Activated CD4-positive, alpha-beta T cell treated with anti-CD3 and anti-CD28 coated beads, Interleukin-2, Interleukin-6, amounts not matched to agents 100 ng/mL and 50 ng/mL, durations not matched to agents 16 hours and 8 hours (primary cell): ENCODE measurements around the gene FCER1G.

Source experiments
- DNase-seq: peaks from one replicate; pipeline ENCODE4 v3.0.0-alpha.2; 2020

The FCER1G gene

DNA sequence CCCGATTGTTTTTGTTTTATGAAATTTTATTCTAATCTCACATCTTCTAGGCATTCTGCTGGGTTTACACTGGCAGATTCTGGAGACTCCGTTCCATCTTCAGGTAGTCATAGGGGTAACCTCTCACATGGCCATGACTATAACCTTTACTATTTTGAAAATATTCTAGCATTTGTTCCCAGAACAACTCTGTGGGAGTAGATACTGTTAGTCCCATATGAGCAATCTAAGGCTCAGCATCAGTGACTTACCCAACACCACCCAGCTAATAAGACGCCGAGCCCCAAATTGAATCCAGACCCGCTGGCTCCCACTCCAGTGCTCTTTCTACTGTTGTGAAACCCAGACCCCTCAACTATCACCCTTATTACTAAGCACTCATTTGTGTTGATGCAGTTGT is 26.1 kb upstream of the FCER1G start:
- DNase-seq: no peak

DNA sequence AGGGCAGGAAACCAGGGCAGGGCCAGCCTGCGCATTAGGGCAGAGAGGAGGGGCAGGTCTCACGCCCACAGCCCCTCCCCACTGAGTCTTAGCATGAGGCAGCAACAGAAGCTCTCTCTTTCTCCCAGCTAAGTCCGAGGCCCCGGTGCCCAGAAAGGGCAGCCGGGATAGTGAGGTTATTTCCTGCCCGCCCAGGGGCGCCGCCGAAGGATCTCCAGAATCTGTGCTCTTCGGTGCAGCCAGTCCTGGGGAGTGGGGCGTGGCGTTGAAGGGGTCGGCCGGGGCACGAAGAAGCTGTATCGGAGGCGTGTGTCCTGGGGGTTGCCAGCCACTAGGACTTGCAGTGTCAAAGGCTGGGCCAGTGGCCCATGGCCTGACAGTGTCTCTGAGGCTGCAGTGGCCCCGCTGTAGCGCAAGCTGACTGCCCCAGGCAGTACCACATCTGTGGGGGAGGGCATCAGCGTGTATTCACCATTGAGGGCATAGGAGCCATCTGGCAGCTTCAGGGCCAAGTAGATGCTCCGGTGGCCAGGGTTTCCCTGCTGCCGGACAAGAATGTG is 24.1 kb upstream of the FCER1G start:
- DNase-seq: no peak

DNA sequence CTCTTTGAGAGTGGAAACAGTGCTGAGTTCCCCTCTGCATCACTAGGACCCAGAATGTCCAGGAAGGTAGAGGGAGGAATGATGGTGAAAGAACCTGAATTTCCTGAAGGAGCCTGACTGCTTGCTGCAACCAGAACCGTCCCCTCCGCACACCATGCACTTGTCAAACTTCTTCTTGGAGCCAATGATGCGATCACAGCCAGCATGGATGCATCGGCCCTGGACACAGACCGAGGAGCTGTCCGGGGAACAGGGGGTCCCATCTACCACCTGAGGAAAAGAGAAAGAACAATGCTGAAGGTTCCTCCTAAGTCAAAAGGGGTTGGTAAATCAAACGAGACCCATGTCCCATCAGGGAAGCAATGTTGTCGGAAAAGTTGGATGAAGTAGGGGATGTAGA is 23.1 kb upstream of the FCER1G start:
- no peak for DNase-seq

DNA sequence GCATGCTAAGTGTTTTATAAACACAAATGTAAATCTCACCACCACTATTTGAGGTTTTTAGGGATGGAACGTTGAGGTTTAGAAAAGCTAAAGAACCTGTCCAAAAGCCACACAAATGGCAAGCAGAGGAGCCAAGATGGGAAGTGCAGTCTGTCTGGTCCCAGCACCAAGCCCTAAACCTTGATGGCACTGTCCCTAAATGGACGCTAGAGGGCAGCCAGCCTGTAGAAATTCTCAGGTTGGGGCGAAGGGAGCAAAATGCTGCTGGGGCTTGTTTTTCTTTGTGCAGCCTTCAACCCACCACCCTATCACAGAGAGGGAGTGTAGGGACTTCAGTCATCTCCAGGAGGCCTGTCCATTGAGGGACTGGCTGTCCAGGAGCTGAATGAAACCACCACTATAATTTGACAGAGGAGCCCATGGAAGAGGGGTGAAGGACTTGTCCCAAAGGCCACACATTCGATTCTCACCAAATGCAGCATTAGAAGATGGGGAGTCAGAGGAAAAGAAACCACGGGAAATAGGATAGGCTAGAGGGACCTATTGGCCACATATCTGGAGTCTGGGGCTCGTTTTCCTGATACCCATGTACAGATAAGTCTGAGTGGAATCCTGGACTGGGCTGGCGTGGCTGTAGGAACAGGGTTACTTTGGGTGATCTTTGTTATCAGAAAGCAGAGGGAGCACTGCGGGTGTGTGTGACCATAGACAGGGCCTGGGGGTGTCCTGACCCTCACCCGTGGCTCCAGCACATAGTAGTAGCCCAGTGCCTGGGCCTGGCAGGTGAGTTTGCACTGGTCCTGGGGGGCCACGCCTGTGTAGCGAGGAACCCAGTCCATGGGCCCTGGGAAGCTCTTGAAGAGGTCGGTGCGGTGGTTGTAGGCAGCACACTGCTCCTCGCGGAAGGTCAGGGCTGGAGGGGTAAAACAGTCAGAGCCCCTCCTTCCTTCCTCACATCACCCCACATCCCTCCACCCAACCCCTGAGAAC is 22.3 kb upstream of the FCER1G start:
- DNase-seq: peak; percentile 82

DNA sequence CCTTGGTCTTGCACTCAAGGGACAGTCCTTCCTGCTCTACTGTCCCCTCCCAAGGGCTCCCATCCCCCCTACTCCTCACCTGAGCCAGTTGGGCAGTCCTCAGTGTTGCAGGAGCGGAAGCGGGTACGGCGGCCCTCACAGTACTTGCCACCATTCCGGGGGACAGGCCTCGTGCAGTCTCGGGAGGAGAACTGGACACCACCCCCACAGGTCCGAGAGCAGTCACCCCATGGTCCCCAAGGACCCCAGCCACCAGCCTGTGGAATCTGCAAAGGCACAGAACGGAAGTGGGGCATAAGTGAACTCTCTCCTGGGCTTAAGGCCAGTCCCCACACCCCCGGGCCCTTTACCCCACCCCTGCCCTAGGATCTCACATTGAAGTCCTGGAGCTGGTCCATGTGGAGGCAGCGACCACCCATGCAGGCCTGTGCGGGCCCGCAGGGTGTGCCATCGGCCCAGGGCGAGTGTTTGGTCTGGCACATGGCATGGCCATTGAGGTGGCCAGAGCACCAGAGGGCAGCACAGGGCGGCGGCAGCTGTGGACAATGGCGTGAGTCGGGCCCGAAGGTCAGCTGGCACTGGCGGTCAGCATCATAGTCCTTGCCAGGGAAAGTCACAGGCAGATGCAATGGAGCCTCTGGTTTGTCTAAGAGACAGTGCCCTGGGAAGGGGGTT is 21.4 kb upstream of the FCER1G start:
- no peak for DNase-seq

DNA sequence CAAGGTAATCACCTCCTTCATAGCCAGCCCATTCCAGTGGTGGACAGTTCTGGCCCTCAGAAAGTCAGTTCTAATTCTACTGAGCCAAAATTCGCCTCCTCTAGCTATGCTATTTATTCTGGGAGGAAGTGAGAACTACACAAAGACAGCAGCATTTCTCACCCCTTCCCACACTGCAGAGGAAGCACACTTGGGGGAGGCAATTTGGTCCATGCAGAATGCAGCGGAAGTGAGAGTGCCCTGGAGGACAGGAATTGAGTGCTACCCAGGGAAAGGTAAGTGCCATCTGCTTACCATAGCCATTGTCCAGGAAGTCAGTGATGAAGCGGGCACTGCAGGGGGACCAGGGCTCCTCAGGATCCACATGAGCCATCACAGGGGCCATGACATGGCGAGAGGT is 19.9 kb upstream of the FCER1G start:
- DNase-seq: no peak

DNA sequence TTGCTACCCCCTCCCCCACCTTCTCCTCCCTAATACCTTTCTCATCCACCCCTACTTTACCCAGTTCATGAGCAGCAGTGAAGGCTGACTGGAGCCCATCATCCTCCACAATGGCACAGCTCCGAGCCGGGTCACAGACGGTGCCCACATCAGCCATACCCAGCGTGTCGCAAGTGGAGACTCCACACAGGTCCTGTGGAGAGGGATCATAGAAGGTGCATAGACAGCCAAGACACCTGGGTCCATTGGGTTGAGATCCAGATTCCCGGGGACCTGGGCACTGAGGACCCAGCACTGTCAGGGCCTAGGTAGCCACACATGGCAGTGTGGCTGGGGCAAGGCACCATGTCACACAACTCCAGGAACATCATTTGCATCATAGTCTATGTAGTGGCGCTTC is 19.0 kb upstream of the FCER1G start:
- no peak for DNase-seq

DNA sequence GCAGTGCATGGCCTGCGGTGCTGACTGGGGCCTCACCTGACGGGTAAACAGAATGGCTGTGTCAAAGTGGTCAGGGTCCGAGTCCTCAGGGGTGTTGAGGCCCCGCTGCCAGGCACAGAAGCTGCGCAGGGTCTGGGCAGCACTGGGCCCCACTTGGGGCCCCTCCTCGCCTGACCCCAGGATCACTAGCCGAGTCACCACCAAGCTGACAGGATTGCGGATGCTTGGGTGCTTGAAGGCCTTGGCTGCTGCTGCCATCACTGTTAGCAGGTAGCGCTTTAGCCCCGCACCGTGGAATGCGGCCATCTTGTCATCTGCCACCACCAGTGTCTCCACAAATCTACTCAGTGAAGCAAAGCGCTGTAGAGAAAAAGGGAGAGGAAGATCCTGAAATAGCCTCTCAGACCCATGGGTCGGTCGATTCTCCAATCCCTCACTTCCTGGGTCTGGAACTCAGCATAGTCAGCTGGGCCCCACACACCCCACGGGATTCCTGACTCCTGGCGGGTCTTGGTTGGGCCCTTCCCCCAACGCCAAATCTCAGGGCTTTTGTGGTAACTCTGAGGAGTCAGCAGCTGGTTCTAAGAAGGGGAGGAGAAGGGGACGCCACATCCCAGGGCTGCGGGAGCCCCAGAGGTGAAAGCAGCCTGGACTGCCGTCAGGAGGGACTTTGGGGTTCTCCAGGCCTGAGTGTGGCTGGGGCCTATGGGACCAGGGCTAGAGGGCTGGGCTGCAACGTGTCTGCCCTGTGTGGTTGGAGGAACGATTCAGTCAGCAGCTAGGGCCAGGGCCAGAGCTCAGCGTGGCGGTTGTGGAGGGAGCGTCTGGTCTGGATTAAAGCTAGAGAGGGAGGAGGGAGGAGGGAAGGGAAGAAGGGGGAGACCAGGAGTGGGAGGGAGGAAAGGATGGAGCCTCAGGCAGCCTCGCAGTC is 18.3 kb upstream of the FCER1G start:
- no peak for DNase-seq

DNA sequence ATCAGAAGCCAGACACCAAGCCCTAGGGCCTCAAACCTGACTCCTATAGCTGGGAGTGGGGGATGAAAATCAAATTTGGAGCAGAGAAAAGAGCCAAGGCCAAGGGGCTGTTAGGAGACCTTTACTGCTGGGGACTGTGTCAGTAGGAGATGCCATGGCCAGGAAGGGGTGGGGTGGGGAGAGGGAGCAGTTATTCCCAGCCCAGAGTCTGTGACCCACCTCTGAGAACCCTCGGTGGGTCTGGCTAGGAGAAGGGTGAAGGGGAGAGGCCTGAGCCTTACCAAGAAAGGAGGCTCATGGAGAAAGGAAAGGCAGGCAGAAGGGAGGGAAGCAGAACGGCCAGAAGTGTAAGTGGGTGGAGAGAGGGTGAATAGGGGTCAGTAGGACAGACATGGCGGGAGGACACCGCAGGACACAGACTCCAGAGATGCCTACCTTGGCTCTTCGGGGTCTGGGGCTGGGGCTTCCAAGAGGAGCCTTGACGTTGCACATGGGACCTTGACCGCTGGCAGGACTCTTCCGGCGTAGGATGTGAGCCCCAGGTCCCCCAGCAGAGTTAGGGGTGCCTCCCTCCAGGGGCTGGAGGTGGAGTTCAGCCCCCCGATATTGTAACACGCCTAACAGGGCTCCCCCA is 17.4 kb upstream of the FCER1G start:
- DNase-seq: no peak

DNA sequence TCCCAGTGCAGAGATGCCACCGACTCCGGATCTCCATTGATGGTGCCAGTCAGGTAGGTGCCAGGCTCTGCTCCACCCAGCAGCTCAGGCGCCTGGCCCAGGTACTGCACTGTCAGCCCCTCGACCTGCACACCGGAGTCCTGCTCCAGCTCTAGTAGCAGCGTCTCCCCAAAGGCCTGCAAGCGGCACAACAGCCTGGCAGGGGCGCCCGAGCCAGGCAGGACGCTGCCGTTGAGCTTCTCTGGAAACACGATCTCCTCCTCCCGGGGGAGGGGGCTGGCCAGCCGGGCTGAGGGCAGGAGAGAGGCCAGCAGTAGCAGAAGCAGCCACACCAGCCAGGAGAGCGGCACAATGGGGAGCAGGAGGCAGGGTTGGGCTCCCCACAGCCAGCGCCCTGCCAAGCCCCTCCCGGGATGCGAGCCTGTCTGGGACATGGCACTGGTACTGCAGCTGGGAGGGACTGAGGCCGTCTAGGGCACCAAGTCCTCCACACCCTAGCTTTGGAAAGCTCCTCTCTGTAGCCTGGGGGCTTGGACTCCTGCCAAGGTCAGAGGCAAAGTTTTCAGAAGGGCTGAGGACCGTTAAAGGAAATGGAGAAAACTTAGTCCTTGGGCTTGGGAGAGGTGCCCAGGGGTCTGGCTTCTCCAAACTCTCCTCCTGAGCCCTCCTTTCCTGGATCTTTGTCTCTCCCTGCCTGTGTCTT is 16.8 kb upstream of the FCER1G start:
- no peak for DNase-seq

DNA sequence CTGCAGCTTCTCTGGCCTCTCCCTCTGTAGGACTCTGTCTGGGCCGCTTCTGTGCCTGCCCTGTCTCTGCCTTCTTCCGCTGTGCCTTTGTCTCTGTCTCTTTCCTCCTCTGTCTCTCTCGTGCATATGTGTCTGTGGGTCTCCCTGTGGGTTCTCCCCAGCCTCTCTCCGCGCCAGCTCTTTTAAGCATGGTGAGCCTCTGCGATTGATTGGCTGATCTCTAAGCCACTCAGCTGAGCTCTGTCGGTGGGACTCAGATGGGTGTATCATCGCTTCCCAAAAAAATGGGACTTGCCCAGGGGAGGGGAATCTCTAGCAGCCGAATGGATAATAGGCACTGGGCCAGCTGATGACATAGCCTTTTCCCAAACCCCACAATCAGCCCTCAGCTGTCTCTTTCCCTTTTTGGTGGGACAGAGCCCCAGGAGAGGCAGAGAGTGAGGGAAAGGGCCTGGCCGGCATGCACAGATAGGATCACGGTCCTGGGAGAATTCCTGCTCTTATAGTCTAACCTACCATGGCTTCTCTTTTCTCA is 16.1 kb upstream of the FCER1G start, which contains the start of gene ADAMTS4:
TSS of gene ADAMTS4 (minus strand) at position 158 of the 535 bp plus-strand sequence. CDS start 427 bp downstream, outside the sequence.
- DNase-seq: no peak

DNA sequence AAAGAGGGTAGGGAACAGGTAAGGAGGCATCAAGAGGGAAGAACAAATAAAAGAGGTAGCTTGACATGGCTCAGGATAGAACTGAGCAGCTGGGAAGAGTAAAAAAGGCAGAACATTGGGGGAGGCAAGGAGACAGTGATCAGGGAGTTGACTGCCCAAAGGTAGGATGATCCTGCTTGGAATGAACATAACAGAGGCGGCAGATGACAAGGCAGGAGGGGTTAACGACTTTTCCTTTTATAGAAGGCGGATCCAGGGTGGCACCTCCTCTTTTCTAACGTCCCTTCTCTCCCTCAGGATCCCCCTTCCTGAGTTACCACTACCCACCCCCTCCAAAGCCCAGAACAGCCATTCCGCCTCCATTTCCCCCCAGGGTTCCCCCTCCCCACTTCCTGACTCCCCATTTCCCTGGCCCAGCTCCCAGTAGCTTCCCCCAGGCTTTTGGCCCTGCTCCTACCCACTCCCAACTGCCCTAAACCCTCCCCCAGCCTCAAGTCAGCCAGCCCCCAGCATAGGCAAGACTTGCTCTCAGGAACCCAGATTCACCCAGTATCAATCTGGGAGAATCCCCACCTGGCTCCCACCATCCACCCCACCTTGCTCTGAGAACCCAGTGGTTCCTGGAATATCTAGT is 15.5 kb upstream of the FCER1G start:
- DNase-seq: no peak

DNA sequence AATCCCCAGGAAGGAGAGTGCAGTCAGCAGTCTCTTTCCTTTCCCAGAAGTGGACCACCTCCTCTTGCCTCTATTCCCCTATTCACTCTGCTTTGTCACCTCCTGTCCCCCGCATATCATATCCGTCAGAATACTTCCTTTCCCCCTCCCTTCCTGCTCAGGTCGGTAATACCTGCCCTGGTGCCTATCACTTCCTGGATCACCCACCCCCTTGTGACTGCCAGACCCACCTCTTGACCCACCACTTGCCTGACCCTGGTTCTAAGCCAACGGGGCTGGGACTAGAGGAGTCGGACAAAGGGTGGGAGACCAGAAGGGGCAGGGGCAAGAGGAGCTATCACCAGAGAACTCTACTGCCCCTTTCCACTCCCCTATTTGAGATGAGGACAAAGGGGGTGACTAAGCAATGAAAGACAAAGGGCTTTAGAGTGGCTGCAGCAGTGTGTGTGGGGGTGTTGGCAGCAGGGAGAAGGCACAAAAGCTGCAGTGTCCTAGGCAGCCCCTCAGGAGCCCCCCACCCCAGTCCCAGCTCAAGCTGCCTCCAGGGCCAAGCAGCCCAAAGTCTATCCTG is 14.6 kb upstream of the FCER1G start:
- peak; percentile 31 for DNase-seq

DNA sequence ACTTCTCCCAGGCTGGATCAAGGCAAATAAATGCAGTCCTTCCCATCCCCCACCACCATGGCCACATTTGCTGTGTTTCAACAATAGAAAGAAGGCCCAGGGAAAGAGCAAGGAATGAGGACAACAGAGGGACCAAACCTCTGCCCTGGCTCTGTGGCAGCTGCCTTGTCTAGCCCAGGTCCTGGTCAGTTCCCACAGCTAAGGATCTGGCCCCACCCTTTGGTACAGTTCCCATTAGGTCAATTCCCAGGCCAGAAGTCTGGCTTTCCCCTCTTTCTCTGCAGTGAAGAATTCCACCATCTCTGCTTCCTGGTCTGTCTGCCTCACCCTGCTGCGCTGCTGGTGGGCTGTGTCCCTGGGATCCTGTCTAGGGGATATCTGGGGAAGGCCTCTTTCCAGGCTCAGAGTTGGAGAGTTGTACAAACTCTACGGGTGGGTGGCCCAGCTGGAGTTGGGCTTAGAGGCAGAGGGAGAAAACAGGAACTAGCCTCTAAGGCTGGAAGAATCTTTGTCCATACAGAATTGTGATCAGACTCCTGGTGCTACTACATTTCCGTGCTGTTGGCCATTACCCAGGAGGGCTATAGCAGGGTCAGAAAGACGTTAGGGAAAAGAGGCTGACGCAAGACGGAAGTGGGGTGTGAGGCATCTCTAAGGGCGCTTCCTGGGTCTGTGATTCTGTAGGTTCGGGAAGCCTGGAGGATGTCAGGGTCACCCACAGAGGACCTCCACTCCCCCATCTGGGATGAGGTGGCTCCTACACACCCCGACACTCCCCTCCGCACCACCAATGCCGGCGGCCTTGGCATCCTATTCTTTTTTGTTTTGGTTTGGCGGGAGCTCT is 13.9 kb upstream of the FCER1G start:
- DNase-seq: no peak

DNA sequence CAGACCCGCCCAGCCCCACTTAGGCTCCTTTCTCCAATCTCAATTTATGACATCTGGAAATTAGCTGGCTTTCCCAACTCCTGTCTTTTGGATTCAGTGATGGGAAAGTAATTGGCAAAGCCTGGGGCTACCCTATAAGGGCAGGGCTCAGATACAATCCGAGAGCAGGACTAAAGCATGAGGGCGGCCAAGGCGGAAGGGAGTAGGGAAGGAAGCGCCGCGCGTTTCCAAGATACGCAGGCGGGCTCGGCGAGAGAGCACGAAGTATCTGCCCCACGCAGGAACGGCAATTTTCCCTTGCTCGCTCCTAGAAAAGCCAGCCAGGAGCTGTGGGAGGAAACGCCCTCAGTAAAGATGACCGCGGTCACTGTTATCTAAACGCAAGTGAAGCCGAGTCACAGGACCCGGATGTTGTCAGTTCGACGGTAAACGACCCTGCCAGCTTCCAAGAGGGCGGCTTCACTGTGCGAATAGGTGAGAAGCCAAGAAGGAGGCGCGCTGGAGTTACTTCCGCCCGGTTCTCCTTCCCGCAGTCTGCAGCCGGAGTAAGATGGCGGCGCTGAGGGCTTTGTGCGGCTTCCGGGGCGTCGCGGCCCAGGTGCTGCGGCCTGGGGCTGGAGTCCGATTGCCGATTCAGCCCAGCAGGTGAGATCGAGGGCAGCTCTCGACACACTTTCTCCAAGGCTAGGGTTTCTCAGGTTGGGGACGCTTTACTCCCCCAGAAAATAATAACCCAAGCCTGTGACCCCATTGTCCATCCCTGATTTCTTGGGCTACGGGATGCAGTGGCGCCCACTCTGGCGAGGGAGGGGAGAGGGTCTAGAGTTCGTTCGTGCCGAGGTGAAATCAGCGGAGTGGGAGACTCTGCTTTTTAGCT is 13.0 kb upstream of the FCER1G start, which contains the start of gene NDUFS2:
TSS of gene NDUFS2 (plus strand) at position 532 of the 877 bp plus-strand sequence. CDS start at position 551, 19 bp downstream.
- peak; percentile 98 for DNase-seq

DNA sequence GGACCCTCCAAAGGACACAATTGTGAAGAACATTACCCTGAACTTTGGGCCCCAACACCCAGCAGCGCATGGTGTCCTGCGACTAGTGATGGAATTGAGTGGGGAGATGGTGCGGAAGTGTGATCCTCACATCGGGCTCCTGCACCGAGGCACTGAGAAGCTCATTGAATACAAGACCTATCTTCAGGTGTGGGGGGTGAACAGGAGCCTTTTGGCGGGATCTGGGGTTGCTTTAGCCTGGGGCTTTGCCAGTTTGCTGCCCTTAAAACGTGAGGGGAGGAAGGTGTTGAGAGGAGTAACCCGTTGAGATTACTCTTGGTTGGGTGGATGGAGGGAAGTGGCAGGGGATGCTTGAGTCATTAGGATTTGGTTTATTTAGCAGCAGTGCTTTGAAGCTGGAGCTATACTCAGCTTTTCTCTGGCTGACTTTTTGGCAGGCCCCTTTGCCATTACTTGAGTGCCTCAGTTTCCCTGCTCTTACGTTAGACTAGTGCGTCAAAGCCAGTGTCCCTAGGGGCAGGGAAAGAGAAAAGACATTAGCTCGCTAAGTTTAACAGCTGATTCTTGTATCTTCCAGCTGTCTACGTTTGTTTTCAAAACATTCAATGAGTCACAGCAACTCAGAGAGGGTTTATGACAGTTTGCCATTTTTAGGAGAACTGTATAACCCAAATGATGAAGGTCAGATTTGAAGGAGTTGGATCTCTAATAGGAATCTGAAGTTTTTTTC is 8.5 kb upstream of the FCER1G start:
- no peak for DNase-seq

DNA sequence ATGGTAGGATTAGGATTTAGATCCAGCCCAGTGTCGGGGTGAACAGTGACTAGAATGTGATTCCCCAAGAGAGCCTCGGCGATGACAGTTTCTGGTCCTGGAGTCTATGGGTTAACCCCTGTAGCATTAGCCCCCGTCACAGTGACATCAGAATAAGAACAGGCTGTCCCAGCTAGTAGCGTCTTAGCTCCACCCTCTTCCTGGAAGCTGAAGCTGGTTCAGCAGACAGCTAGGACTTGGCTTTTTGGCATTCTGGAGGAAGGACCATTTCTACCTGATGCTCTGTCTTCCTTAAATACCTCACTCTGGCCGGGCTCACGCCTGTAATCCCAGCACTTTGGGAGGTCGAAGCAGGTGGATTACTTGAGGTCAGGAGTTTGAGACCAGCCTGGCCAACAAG is 7.9 kb upstream of the FCER1G start:
- DNase-seq: no peak
